Epithelial cell of esophagus (primary cell): ENCODE data around the gene PLEKHA1.

Source experiments
- DNase-seq: peaks from one replicate; pipeline ENCODE4 v3.0.0; 2010; ENCODE audit warnings: low read depth
- H3K4me3 ChIP-seq: 2 replicates; pipeline ENCODE4 v1.5.1; 2011; ENCODE audit warnings: mild to moderate bottlenecking, low read length, control low read depth
- TF ChIP-seq, protein P1 (sequence below): IDR thresholded peaks from 2 replicates; pipeline ENCODE4 v1.5.1; 2011; ENCODE audit warnings: low read depth, mild to moderate bottlenecking, low read length, control low read depth, inconsistent platforms; ENCODE audit not compliant: insufficient read depth; ENCODE audit errors: missing control alignments

PLEKHA1 gene

DNA sequence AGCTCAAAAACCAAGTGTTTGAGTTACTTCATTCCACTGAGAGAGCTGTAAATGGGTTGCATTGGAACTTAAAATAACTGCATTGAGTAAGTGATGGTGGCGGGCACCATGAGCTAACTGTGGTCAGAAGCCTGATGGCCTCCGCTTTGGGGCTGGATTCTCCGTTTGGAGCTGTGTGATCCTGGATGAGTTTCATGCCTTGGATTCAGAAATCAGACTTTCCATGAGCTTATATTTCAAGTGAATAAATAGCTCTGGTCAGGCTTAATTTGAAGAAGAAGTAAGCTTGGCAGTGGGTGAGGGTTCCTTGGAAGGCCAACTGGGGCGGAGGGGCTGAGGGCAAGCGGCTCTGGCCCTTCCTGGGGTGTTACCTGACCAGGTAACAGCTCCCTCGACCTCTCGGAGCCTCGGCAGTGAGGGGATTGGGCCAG lies 92.5 kb downstream of the PLEKHA1 start:
- DNase-seq = no peak
- H3K4me3 ChIP-seq = no peak overlapping the region
- TF ChIP-seq, protein P1, sequence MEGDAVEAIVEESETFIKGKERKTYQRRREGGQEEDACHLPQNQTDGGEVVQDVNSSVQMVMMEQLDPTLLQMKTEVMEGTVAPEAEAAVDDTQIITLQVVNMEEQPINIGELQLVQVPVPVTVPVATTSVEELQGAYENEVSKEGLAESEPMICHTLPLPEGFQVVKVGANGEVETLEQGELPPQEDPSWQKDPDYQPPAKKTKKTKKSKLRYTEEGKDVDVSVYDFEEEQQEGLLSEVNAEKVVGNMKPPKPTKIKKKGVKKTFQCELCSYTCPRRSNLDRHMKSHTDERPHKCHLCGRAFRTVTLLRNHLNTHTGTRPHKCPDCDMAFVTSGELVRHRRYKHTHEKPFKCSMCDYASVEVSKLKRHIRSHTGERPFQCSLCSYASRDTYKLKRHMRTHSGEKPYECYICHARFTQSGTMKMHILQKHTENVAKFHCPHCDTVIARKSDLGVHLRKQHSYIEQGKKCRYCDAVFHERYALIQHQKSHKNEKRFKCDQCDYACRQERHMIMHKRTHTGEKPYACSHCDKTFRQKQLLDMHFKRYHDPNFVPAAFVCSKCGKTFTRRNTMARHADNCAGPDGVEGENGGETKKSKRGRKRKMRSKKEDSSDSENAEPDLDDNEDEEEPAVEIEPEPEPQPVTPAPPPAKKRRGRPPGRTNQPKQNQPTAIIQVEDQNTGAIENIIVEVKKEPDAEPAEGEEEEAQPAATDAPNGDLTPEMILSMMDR = no peak

DNA sequence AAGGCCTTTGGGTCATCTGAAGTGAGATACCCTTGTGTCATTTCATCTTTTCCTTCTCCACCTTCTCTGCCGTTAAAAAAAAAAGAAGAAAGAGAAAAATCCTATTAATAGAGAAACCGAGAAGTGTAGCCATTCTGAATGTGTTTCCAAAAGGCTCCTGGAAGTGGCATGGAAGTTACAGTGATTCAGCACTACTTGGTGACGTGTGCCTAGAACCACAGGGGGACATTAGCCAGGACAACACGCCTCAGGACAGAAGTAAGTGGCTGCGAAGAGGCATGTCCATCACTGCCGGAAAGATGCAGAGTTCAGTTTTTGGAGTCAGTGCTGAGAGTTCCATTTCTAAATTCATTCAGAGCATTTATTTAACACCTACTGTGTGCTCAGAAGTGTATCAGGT lies 93.2 kb downstream of the PLEKHA1 start:
- no peak for DNase-seq
- H3K4me3 ChIP-seq = no peak overlapping the region

DNA sequence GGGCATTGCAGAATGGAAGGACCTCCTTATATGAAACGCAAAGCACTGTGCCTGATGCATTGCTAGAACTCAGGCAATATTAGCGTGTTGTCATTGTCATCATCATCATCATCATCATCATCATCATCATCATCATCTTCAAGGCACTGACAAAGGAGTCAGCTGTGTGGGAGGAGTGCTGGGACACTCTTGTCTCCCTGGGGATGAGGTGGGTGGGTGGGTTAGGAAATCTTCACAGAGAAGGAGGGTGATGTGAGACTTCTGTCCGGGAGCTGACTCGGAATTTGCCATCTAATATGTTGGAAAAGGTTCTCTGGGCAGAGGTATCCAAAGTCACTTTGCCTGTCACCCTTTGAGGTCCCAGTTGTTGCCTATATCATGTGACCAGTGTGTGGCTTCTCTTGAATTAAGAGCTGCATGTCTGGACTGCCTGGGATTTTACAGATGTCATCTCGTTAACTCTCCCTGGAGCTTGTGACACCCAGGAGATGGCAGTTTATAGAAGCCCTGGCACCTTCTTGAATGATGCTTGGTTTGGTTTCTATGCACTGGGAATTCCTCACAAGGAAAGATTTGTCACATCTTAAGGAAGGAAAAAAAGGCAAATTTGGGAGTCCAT lies 93.9 kb downstream of the PLEKHA1 start:
- no peak overlapping the region for H3K4me3 ChIP-seq
- TF ChIP-seq, protein P1 = no peak
- no peak for DNase-seq

More for the DNA sequence above, 93.2 kb downstream of the PLEKHA1 start:
- TF ChIP-seq, protein P1 = no peak

DNA sequence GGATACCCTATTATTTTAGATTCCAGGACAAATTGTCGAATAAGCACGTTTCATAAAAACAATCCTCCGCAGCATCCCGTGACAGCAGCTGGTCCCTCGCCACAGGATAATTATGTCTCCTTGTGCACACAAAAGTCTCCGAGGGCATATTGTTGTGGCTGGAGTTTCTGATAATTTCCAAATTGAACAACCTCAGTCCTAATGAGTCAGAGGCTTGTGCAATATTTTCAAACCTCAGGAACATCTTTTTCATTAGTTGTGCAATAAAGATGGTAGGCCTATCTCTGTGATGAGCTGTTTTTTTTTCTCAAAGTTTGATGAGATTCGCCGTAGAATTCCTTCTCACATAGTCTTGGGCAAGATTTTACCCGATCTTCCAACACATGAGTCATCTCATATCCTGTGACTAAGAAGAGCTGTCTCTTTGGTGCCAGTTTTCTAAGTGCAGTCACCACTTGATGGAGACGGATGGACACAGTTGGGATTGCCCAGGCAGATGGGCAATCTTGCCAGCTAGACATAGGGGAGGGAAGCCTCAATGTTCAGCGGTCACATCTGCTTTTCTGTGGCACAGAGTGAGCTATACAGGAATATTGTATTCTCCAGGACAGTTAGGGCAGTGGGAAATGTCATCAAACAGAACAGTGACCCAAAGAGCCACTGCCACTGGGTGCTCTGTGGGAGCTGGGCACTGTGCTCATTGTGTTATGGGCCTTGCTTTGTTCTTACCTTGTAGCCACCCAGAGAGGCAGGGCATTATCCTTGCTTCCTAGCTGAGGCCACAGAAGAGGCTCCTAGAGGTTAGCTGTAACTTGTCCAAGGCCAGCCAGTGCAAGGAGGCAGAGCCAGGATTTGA lies 94.6 kb downstream of the PLEKHA1 start:
- DNase-seq = peak; percentile 97
- no peak overlapping the region for H3K4me3 ChIP-seq

DNA sequence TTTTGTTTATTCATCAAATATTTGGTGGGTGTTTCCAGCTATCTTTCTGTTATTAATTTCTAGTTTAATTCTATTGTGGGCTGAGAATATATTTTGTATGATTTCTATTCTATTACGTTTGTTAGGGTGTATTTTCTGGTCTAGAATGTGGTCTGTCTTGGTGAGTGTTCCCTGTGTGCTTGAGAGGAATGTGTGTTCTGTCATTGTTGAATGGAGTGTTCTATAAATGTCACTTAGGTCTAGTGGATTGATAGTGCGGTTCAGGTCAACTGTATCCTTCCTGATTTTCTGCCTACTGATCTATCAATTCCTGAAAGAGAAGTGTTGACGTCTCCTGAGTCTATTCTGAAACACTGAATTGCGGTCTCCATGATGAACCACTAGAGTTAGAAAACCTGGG lies 95.3 kb downstream of the PLEKHA1 start:
- no peak for DNase-seq
- no peak overlapping the region for H3K4me3 ChIP-seq
- TF ChIP-seq, protein P1 = no peak

More for the DNA sequence above, 94.6 kb downstream of the PLEKHA1 start:
- TF ChIP-seq, protein P1 = no peak

DNA sequence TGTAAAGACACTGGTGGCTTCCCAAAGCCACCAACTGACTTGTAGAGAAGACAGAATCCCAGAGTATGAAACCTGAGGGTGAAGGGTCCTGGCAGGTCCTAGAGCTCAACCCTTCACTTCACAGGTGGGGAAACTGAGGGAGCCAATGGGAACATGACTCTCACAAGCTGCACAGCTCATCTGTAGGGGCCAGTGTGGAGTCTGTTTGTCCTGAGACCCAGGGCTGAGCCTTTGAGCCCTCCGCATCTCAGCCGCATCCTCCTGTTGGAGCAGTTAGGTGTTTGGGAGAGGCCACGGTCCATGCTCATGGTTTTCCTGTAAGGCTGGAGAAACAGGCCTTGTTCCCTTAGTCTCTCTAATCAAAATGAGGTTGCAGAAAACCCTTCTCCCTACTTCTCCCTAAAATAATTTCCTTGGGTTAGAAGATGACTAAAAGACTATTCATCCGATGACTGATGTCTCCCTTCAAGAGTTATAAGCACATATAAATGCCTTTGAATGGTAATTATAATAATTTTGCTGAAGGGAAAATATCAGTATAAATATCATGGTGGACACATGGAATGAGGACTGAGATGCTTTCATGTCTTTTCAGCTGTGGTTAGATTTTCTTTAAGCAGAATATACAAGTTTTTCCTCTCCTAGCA lies 97.1 kb downstream of the PLEKHA1 start:
- TF ChIP-seq, protein P1 = no peak
- peak; percentile 67 for DNase-seq
- H3K4me3 ChIP-seq = no peak overlapping the region
